ENCODE data around the gene FEZ2.

FEZ2 gene

DNA sequence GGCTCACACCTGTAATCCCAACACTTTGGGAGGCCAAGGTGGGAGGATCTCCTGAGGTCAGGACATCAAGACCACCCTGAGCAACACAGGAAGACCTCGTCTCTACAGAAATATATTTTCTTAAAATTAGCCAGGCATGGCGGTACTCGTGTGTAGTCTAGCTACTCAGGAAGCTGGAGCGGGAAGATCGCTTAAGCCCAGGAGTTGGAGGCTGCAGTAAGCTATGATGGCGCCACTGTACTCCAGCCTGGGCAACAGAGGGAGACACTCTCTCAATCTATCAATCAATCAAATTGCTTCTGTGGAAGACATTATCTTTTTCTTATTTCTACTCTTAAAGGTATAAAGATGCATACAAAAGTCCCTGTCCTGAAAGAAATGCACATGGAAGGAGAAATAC, 11.3 kb downstream of the FEZ2 start:
- FAIRE-seq: no peak

- no peak for FAIRE-seq
Observed at GRCh38 chr2:36584148-36584794, 13.7 kb downstream of the FEZ2 start.

GRCh38 chr2:36582951-36583350, 15.0 kb downstream of the FEZ2 start:
- no peak for FAIRE-seq

GRCh38 chr2:36582538-36582937, 15.4 kb downstream of the FEZ2 start:
- FAIRE-seq: no peak

DNA sequence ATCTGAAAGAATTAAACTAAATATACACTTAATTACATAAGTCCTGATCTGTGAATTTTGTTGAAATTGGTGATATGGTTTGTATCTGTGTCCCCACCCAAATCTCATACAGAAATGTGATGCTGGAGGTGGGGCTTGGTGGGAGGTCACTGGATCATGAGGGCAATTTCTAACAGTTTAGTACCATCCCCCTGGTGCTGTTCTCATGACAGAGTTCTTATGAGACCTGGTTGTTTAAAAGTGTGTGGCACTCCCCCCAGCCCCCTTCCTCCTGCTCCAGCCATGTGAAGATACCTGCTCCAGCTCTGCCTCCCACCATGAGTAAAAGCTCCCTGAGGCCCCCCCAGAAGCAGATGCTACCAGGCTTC, 18.7 kb downstream of the FEZ2 start:
- FAIRE-seq: no peak

GRCh38 chr2:36578343-36579296, 19.3 kb downstream of the FEZ2 start:
- FAIRE-seq: peak; percentile 33

DNA sequence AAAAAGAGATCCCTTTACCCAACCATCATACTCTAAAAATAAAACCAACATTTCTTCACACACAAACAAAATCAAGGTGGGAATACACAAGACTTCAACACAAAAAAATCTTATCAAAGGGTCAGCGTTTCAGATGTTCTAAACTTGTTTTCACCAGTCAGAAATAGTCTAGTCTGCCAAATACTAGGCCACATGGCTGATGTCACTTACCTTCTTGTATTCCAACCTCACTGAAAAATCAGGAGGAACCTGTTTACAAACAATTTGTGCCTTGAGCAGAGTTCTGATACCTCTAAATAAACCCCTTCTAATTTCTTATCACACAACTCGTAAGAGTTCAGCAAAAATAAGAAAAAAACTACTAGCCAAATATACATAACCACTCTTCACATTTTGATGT, 20.1 kb downstream of the FEZ2 start:
- FAIRE-seq: peak; percentile 51

DNA sequence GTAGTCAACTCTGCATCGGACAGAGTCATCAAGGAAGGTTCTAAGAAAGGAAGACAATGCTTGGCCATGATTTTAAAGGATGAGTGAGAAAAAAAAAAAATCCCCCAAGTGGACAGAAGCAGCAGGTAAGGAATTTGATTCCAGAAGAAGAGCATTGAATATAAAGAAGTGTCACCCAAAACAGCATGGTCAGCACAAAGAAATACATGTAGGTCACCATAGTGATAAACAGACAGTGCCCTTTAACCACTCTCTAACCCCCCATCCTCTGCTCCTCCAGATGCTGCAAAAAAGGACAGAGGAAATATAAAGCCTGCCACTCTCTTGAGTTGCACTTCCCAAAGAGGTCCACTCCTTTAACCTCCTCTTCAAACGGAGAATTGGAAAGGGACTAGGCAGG, 23.4 kb downstream of the FEZ2 start:
- FAIRE-seq: no peak

- FAIRE-seq: peak; percentile 54
Observed at GRCh38 chr2:36573165-36573564, 24.8 kb downstream of the FEZ2 start.

GRCh38 chr2:36572719-36573059, 25.3 kb downstream of the FEZ2 start:
- FAIRE-seq: no peak

- peak; percentile 50 for FAIRE-seq
Observed at GRCh38 chr2:36572054-36572718, 25.8 kb downstream of the FEZ2 start.

DNA sequence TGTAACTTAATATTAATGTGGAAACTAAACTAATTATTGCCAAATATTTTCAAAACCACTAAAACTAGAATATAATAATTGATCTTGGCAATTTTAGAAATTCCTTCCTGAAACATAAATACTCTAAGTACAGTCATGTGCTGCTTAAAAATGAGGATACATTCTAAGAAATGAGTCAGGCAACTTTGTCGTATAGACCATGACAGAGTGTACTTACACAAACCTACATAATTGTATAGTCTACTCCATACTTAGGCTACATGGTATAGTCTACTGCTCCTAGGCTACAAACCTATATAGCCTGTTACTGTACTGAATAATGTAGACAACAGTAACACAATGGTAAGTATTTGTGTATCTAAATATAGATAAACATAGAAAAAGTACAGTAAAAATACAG, 27.6 kb downstream of the FEZ2 start:
- FAIRE-seq: no peak

DNA sequence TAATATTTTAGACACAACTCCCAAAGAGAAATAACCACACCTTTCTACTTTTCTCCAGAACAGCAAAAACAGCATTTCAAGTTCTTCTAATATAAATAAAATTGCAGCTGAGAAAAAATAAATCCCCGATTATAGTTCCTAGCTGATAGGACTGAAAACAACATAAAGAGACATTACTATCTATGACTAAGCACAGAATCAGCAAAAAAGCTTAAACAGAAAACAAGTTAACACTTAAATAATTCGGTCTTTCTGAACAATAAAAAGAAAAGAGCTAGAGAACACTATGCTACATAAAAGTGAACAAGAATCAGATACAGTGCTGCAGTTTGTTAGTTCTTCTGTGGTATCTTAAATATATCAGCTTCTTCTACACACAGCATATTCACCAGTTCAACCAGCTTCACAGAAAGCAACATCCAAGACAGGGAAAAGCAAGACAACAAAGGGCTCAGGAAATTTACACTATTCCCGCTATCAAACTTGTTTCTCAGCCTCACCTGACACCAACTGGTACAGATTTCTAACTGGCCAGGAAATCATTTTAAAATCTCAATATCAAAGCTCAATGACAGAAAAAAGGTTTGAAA, 28.6 kb downstream of the FEZ2 start:
- no peak for FAIRE-seq

- FAIRE-seq: no peak
Observed at GRCh38 chr2:36568516-36569246, 29.3 kb downstream of the FEZ2 start.

GRCh38 chr2:36567711-36568408, 30.1 kb downstream of the FEZ2 start:
- FAIRE-seq: no peak

DNA sequence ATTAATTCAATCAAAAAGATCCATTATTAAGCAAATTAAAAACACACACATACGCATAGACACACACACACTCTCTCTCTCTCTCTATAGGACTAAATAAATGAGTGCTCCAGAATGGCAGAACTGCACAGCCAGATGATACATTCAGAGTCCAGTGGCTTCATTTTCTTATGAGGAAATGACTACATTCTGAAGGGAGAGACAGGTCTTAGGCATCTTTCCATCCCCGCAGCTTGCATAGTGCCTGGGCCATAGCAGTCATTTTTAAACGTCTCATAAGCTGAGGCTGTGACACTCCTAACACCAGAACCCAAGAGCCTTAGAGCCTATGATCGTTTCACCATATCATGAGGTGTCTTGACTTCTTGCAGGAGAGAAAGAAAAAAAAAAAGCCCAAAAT, 31.1 kb downstream of the FEZ2 start:
- no peak for FAIRE-seq

DNA sequence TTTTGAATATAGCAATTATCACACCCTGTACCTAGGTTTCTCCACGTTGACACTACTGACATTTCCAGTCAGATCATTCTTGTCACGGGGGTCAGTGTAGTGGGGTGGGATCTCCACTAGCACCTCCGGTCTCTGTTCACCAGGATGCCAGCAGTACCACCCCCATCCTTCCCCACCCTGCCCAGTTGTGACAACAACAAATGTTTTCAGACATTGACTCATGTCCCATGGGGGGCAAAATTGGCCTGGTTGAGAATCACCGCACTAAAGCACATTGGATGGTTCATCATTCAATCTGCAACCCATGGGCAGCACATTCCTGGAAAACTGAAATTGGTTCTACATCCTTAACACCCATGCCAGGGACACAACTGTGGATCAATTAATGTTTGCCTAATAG, 32.3 kb downstream of the FEZ2 start:
- FAIRE-seq: no peak

DNA sequence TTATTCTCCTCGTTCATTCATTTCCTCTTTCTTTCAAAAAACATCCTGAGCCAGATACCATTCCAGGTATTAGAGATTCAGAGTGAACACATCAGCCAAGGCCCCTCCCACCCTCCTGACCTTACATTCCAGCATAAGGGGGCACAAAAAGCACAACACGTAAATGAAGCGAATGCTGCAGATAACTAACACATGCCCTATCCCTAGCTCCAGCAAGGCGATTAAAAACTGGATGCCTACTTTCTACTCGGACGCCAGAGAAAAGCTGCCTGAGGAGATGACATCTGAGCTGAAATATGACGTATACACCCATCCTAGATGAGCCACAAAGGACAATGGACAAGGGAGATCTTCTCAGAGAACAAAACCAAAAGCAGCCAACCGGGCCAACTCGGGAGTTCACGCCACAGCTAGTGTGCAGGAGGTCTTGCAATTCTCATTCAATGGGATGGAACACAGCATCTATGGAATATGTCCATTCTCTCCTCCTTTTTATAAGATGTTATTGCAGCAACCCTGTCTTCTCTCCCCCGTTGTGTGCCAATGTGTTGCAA, 33.5 kb downstream of the FEZ2 start:
- FAIRE-seq: peak; percentile 92

DNA sequence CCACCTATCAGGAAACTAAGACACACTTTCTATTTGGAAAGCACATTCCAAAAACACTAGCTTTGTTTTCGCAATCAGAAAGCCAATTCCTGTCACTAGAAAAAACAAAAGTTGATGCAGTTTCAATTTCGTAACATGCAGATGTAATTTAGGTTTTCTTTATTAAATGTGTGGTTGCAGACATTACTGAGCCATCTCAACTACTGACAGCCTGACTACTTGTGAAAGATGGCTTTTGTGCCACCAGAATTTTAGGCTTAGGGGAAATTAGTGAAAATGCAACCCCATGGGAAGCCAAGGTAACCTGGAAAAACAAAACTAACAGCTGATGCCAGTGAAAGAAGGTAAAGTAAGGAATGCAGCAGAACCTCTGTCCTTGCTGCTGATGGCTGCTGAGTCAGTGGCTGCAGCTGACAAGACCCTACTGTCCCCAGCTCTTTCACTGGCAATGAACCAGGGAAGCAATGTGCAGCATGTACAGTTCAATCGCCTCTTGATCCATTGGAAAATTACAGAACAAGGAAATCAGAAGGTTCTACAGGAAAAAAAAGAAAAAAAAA, 34.9 kb downstream of the FEZ2 start:
- no peak for FAIRE-seq

DNA sequence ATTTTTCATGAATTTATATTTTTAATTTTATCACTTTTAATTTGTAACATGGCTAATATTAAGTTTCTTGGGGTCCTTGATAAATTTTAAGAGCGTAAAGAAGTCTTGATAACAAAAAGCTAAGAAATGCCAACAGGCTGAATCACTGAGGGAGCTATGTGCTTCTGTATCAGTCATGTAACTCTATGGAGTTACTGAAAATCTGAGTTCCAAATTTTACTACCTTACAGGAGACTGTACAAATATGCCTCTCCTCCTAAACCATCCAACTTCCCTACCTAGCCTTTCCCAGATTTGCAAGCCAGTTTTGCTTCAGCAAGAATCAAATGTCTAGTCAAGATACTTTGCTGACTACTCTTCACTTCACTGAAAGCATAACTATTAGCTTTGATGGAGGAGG, 35.7 kb downstream of the FEZ2 start:
- no peak for FAIRE-seq

DNA sequence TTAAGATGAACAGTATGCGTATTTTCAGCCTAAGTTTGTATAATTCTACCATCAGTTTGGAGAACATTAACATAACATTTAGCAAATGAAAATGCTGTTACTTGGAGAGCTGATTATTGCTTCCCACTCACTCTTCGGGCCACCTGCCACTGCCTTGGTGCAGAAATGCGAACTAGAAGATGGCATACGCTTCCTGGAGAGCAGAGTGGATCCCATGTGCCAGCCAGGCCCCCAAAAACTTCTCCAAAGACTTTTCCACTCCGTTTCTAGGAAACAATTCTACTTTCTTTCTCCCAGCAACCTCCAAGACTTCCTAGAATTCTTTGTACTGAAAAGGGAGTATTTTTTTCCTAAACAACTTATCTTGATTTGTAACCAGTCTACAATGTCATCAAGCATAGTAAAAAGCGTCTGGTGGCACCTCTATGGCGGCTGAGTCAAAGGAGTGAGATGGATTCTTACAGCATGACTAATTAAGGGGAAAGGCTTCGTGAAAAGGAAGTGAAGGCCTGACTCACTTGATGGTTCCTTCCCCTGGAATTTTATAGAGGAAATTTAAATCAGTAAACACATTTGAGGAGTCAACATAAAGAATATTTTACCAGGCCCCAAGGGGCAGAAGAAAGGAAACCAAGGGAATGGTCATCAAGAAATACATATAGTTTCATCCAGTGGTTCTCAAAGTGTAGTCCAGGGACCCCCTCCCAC, 36.6 kb downstream of the FEZ2 start:
- peak; percentile 99 for FAIRE-seq
